ACC112 (cell line): ENCODE measurements around the gene BLNK.

Experiments
- H2AFZ ChIP-seq: fragments of 200-600 bp; sonication (generic); one replicate; pipeline ENCODE4 v1.6.0; 2017; ENCODE audit warnings: antibody characterized with exemption, low read length; ENCODE audit not compliant: unreplicated experiment
- H3K27ac ChIP-seq: fragments of 200-600 bp; sonication (generic); 2 replicates; pipeline ENCODE4 v1.5.1; 2014; ENCODE audit warnings: low read depth, mild to moderate bottlenecking, antibody characterized with exemption, low read length, moderate library complexity
- H3K27me3 ChIP-seq: fragments of 200-600 bp; sonication (generic); 2 replicates; pipeline ENCODE4 v1.6.1; 2014; ENCODE audit warnings: mild to moderate bottlenecking, antibody characterized with exemption, low read length, moderate library complexity, mixed read lengths; ENCODE audit not compliant: insufficient read depth
- H3K36me3 ChIP-seq: fragments of 200-600 bp; sonication (generic); 2 replicates; pipeline ENCODE4 v1.6.1; 2016; ENCODE audit warnings: mild to moderate bottlenecking, antibody characterized with exemption, low read length, moderate library complexity, mixed read lengths; ENCODE audit not compliant: insufficient read depth
- H3K4me1 ChIP-seq: fragments of 200-600 bp; sonication (generic); one replicate; pipeline ENCODE4 v1.6.1; 2016; ENCODE audit warnings: low read length, mixed read lengths; ENCODE audit not compliant: insufficient read depth, unreplicated experiment, control insufficient read depth
- H3K4me3 ChIP-seq: fragments of 200-600 bp; sonication (generic); 2 replicates; pipeline ENCODE4 v1.5.1; 2014; ENCODE audit warnings: mild to moderate bottlenecking, low read depth, low read length
- H3K79me2 ChIP-seq: fragments of 200-600 bp; sonication (generic); one replicate; pipeline ENCODE4 v1.6.0; 2016; ENCODE audit warnings: low read length; ENCODE audit not compliant: control insufficient read depth, unreplicated experiment, insufficient read depth

Gene BLNK

GRCh38 chr10:96225119-96225518 is 46.2 kb downstream of the BLNK start:
- no peak overlapping the region for H3K27ac ChIP-seq

GRCh38 chr10:96222908-96223307 is 48.5 kb downstream of the BLNK start:
- no peaks in the 10 kb centered on the region for H3K36me3 ChIP-seq
- H3K27ac ChIP-seq = no peak overlapping the region
- no peak overlapping the region for H2AFZ ChIP-seq

More at GRCh38 chr10:96225119-96225518, 46.2 kb downstream of the BLNK start:
- H3K27me3 ChIP-seq = peaks cover 23% of the 10 kb centered on the region
- no peaks in the 10 kb centered on the region for H3K36me3 ChIP-seq
- no peak overlapping the region for H2AFZ ChIP-seq
- H3K79me2 ChIP-seq = no peaks in the 10 kb centered on the region
- H3K4me1 ChIP-seq = no peaks in the 10 kb centered on the region
- H3K4me3 ChIP-seq = no peak overlapping the region

GRCh38 chr10:96222441-96222840 is 48.9 kb downstream of the BLNK start:
- no peak overlapping the region for H3K27ac ChIP-seq

More at GRCh38 chr10:96222908-96223307, 48.5 kb downstream of the BLNK start:
- no peaks in the 10 kb centered on the region for H3K79me2 ChIP-seq
- H3K4me1 ChIP-seq = no peaks in the 10 kb centered on the region
- H3K27me3 ChIP-seq = peaks cover 37% of the 10 kb centered on the region
- H3K4me3 ChIP-seq = no peak overlapping the region

GRCh38 chr10:96218826-96219225 is 52.5 kb downstream of the BLNK start:
- Histone ChIP-seq H2AFZ (no peak overlapping the region), H3K4me1 (no peaks in the 10 kb centered on the region), H3K27me3 (peaks cover 55% of the 10 kb centered on the region), H3K4me3 (no peak overlapping the region), H3K27ac (no peak overlapping the region), H3K36me3 (no peaks in the 10 kb centered on the region), H3K79me2 (no peaks in the 10 kb centered on the region)

More at GRCh38 chr10:96222441-96222840, 48.9 kb downstream of the BLNK start:
- H2AFZ ChIP-seq = no peak overlapping the region
- H3K27me3 ChIP-seq = peaks cover 40% of the 10 kb centered on the region
- H3K4me3 ChIP-seq = no peak overlapping the region
- H3K79me2 ChIP-seq = no peaks in the 10 kb centered on the region
- no peaks in the 10 kb centered on the region for H3K4me1 ChIP-seq
- no peaks in the 10 kb centered on the region for H3K36me3 ChIP-seq

- Histone ChIP-seq H3K4me3 (no peak overlapping the region), H3K79me2 (no peaks in the 10 kb centered on the region), H2AFZ (no peak overlapping the region), H3K4me1 (no peaks in the 10 kb centered on the region), H3K36me3 (no peaks in the 10 kb centered on the region), H3K27me3 (peaks cover 62% of the 10 kb centered on the region), H3K27ac (no peak overlapping the region)
These were observed 53.7 kb downstream of the BLNK start for GRCh38 chr10:96217711-96218110.

- Histone ChIP-seq H3K79me2 (no peaks in the 10 kb centered on the region), H3K27me3 (peaks cover 55% of the 10 kb centered on the region), H2AFZ (no peak overlapping the region), H3K27ac (no peak overlapping the region), H3K4me3 (no peak overlapping the region), H3K36me3 (no peaks in the 10 kb centered on the region), H3K4me1 (no peaks in the 10 kb centered on the region)
These were observed 54.6 kb downstream of the BLNK start for GRCh38 chr10:96216775-96217174.

- no peaks in the 10 kb centered on the region for H3K4me1 ChIP-seq
- no peaks in the 10 kb centered on the region for H3K36me3 ChIP-seq
- no peak overlapping the region for H2AFZ ChIP-seq
- no peak overlapping the region for H3K4me3 ChIP-seq
- no peaks in the 10 kb centered on the region for H3K79me2 ChIP-seq
- H3K27me3 ChIP-seq = peaks cover 30% of the 10 kb centered on the region; the same call in 1 of the 2 replicates
- no peak overlapping the region for H3K27ac ChIP-seq
These were observed 58.5 kb downstream of the BLNK start for GRCh38 chr10:96212911-96213310.

GRCh38 chr10:96211764-96212163 is 59.6 kb downstream of the BLNK start:
- Histone ChIP-seq H3K79me2 (no peaks in the 10 kb centered on the region), H3K27ac (no peak overlapping the region), H3K27me3 (peaks cover 28% of the 10 kb centered on the region; the same call in 1 of the 2 replicates), H3K4me1 (no peaks in the 10 kb centered on the region), H2AFZ (no peak overlapping the region), H3K36me3 (no peaks in the 10 kb centered on the region), H3K4me3 (no peak overlapping the region)

- H3K36me3 ChIP-seq = no peaks in the 10 kb centered on the region
- no peak overlapping the region for H3K4me3 ChIP-seq
- no peaks in the 10 kb centered on the region for H3K4me1 ChIP-seq
- peaks cover 28% of the 10 kb centered on the region for H3K27me3 ChIP-seq
- no peak overlapping the region for H2AFZ ChIP-seq
- no peak overlapping the region for H3K27ac ChIP-seq
- no peaks in the 10 kb centered on the region for H3K79me2 ChIP-seq
These were observed 62.4 kb downstream of the BLNK start for GRCh38 chr10:96208946-96209345.

GRCh38 chr10:96208271-96208670 is 63.1 kb downstream of the BLNK start:
- H3K27ac ChIP-seq = no peak overlapping the region
- no peaks in the 10 kb centered on the region for H3K4me1 ChIP-seq
- H3K79me2 ChIP-seq = no peaks in the 10 kb centered on the region
- H3K36me3 ChIP-seq = no peaks in the 10 kb centered on the region
- no peak overlapping the region for H2AFZ ChIP-seq
- H3K27me3 ChIP-seq = peaks cover 26% of the 10 kb centered on the region
- no peak overlapping the region for H3K4me3 ChIP-seq

- Histone ChIP-seq H3K27ac (no peak overlapping the region), H2AFZ (no peak overlapping the region), H3K4me1 (no peaks in the 10 kb centered on the region), H3K36me3 (no peaks in the 10 kb centered on the region), H3K4me3 (no peak overlapping the region), H3K79me2 (no peaks in the 10 kb centered on the region), H3K27me3 (peaks cover 22% of the 10 kb centered on the region)
These were observed 65.8 kb downstream of the BLNK start for GRCh38 chr10:96205580-96205979.
